Ishikawa (cell line): ENCODE data around the gene ARHGAP21.

Experiments used
- CEBPB ChIP-seq: IDR thresholded peaks from 2 replicates; pipeline ENCODE4 v1.6.1; 2012
- CREB1 ChIP-seq: IDR thresholded peaks from 2 replicates; pipeline ENCODE4 v1.6.1; 2012; ENCODE audit warnings: low read depth
- EGR1 ChIP-seq: IDR thresholded peaks from 2 replicates; pipeline ENCODE4 v1.6.1; 2012
- EP300 ChIP-seq: IDR thresholded peaks from 2 replicates; pipeline ENCODE4 v1.6.1; 2012; ENCODE audit warnings: borderline replicate concordance
- FOXM1 ChIP-seq: IDR thresholded peaks from 2 replicates; pipeline ENCODE4 v1.6.1; 2012; ENCODE audit warnings: low read depth, borderline replicate concordance
- NFIC ChIP-seq: IDR thresholded peaks from 2 replicates; pipeline ENCODE4 v1.6.1; 2012
- RAD21 ChIP-seq: IDR thresholded peaks from 2 replicates; pipeline ENCODE4 v1.6.1; 2012; ENCODE audit warnings: low read depth
- TAF1 ChIP-seq: IDR thresholded peaks from 2 replicates; pipeline ENCODE4 v1.6.1; 2012; ENCODE audit warnings: low read depth, mild to moderate bottlenecking
- TCF12 ChIP-seq: IDR thresholded peaks from 2 replicates; pipeline ENCODE4 v1.6.1; 2012; ENCODE audit warnings: low read depth
- TEAD4 ChIP-seq: IDR thresholded peaks from 2 replicates; pipeline ENCODE4 v1.6.1; 2012
- YY1 ChIP-seq: IDR thresholded peaks from 2 replicates; pipeline ENCODE4 v1.6.1; 2012; ENCODE audit warnings: low read depth
- ZBTB7A ChIP-seq: IDR thresholded peaks from 2 replicates; pipeline ENCODE4 v1.6.1; 2012; ENCODE audit warnings: low read depth
- TF ChIP-seq, protein P1 (sequence below): IDR thresholded peaks from 2 replicates; pipeline ENCODE4 v1.6.1; 2012; ENCODE audit warnings: low read depth, mild to moderate bottlenecking
- TF ChIP-seq, protein P2 (sequence below): IDR thresholded peaks from 2 replicates; pipeline ENCODE4 v1.6.1; 2012
- TF ChIP-seq, protein P3 (sequence below): IDR thresholded peaks from 2 replicates; pipeline ENCODE4 v1.6.1; 2012

The ARHGAP21 gene

DNA sequence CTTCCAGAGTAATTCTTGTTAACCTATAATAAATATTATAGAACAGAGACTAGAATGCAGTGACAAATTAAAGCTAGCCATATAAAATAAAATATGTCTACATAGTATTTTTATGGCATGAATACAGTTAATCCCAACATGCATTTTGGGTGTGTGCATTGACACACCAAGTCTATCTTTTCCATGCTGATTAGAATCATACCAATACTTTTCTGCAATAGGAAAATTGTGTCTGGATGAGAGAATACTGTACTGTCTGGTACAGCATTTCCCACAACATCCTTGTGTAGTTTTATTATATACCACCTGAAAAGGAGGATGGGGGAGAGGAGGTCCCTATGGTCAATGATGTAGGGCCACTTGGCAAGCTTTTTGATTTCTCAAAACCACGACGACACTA is 100.3 kb downstream of the ARHGAP21 start:
- no peak for TF ChIP-seq EP300
- TF ChIP-seq, protein P1, sequence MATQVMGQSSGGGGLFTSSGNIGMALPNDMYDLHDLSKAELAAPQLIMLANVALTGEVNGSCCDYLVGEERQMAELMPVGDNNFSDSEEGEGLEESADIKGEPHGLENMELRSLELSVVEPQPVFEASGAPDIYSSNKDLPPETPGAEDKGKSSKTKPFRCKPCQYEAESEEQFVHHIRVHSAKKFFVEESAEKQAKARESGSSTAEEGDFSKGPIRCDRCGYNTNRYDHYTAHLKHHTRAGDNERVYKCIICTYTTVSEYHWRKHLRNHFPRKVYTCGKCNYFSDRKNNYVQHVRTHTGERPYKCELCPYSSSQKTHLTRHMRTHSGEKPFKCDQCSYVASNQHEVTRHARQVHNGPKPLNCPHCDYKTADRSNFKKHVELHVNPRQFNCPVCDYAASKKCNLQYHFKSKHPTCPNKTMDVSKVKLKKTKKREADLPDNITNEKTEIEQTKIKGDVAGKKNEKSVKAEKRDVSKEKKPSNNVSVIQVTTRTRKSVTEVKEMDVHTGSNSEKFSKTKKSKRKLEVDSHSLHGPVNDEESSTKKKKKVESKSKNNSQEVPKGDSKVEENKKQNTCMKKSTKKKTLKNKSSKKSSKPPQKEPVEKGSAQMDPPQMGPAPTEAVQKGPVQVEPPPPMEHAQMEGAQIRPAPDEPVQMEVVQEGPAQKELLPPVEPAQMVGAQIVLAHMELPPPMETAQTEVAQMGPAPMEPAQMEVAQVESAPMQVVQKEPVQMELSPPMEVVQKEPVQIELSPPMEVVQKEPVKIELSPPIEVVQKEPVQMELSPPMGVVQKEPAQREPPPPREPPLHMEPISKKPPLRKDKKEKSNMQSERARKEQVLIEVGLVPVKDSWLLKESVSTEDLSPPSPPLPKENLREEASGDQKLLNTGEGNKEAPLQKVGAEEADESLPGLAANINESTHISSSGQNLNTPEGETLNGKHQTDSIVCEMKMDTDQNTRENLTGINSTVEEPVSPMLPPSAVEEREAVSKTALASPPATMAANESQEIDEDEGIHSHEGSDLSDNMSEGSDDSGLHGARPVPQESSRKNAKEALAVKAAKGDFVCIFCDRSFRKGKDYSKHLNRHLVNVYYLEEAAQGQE, result no peak
- TF ChIP-seq TAF1, result no peak
- TF ChIP-seq, protein P2, sequence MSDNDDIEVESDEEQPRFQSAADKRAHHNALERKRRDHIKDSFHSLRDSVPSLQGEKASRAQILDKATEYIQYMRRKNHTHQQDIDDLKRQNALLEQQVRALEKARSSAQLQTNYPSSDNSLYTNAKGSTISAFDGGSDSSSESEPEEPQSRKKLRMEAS, result no peak
- no peak for TF ChIP-seq NFIC
- no peak for TF ChIP-seq TCF12
- TF ChIP-seq RAD21, result no peak
- TF ChIP-seq TEAD4, result no peak
- TF ChIP-seq CEBPB, result no peak
- TF ChIP-seq EGR1, result no peak

DNA sequence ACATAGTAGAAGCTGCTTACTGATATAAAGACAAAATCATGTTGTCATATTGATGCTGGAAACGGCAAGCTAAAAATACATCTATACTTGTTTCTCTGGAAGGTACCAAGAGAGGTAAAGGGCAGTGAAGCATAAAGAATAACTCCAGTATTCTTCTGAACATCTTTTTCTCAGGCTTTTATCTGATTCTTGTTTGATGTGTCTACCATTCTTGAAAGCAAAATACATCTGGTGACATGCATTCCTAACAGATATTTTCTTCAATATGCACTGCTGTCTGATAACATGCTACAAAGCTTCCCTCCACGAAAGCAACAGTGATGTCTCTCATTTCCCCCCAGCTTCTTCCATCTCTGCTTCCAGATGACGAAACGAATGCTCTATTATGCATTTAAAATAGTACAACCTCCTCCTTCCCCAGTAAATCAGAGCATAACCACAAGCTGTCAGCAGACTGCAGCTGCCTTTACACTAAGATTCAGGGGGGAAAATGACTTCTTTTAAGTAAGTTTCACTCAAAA is 100.8 kb downstream of the ARHGAP21 start:
- TF ChIP-seq FOXM1 (no peak), TEAD4 (no peak), TCF12 (no peak), EP300 (no peak), RAD21 (no peak), EGR1 (no peak)
- TF ChIP-seq, protein P3, sequence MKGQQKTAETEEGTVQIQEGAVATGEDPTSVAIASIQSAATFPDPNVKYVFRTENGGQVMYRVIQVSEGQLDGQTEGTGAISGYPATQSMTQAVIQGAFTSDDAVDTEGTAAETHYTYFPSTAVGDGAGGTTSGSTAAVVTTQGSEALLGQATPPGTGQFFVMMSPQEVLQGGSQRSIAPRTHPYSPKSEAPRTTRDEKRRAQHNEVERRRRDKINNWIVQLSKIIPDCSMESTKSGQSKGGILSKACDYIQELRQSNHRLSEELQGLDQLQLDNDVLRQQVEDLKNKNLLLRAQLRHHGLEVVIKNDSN, result no peak
- TF ChIP-seq, protein P2, result no peak

DNA sequence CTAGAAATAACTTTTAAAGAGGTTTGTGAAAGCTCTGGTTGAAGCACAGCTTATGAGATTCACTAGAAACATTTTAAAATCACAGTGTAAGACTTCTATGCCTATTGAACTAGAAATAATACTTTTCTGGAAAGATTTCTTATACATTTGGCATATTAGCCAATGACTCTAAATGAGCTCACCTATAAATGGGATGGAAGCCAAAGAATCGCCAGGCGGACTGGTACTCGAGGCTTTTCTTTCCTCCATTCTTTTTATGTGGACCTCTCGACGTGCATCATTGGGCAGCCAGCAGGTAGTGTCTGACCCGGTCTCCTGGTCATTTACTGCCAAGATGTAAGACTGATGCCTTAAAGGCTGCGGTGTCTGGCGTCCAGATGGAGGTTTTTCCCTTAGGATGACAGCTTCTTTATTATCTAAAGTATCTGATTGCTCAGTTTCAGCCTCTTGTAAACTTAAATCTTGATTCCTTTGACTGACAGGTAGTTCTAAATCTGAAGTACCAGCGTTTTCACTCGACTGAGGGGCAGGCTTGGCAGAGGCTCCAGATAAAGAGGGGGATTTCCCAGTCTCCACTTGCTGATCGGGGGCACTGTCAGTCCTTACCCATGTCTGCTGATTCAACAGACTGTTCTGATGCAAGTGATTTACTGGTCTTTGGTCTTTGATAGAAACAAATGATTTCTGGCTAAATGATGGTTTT is 104.2 kb downstream of the ARHGAP21 start:
- peak; percentile 36; the same call in 1 of the 2 replicates for TF ChIP-seq NFIC

DNA sequence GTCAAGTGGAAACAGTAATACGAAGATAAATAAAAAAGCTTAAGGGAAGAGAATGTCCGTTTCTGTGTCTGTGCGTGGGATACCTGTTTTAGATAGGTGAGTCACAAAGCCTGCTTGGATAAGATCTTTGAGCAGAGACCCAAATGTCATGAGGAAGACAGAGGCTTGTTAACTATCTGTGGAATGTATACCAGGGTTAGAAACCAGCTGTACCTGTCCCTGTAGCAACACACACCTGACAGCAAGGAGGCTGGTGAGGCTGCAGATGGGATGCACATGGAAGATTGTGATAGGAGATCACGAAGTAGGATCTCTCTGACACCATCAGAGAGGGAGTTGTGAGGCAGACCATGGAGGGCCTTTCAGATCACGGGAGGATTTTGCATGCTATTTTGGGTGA is 105.3 kb downstream of the ARHGAP21 start:
- TF ChIP-seq FOXM1, result no peak
- TF ChIP-seq CREB1, result no peak
- TF ChIP-seq TEAD4, result no peak
- no peak for TF ChIP-seq TAF1
- no peak for TF ChIP-seq CEBPB
- TF ChIP-seq EGR1, result no peak
- TF ChIP-seq, protein P3, result no peak

DNA sequence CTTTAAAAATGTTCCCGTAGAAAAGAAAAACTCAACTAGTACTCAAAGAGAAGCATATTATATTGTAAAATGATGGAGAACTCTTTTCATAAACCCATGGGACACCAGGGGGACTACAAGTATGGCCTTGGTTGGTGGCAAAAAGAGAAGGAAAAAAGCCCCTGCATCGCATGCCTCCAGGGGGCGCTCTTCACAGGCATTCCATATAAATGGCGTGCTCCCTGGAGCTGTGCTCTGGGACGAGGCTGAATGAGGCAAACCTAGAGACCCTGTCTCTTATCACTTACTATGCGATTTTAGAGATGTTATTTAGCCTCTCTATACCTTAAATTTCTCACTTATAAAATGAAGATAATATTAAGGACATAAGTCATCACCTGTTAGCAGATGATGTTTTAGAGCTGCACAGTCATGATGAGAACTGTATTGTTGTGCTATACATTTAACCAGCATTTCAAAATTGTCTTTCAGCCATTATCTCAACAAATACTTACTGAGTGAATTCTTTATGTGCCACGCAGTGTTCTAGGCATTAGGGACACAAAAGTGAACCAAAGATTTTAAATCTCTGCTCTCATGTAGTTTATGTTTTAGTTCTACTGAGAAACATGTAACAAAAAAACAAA is 105.8 kb downstream of the ARHGAP21 start:
- TF ChIP-seq YY1 (0 out of 2 replicates have a peak, but pooled peaks have one; percentile 45), TEAD4 (peak; percentile 45; the same call in 1 of the 2 replicates), RAD21 (peak; percentile 62), EP300 (no peak)

DNA sequence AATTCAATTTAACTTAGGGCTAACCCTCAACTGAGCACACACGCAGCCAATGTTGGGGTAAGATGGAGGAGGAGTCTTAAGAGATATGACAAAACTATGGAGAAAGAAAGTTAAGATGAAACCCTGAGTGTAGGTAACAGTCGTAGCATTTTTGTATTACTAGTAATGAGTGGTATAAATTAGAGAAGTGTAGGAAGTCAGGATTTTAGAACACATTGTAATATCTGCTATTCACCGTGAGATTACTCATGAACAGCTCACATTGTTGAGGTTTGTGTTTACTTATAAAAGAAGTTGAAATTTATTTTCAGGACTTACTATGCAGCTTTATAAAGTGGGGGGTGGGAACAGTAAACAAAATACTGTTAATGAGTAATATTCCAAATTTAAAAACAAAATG is 107.2 kb downstream of the ARHGAP21 start:
- TF ChIP-seq EGR1, result no peak

DNA sequence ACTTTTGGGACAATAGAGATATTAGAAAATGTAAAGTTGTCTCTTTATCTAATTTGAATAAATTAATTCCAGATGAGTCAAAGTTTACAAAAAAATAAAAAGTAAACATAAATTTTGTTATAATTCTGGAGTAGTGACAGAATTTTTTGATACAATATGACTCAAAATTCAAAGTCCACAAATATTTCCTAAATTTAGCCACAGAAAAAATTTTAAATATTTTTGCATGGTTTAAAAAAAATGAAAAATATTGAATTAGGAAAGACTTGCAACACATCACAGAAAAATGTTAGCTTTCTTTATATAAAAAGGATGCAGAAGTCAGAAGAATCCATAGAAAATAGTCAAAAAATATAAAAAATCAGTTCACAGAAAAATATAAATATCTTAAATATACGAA is 117.7 kb downstream of the ARHGAP21 start:
- TF ChIP-seq CREB1, result no peak
- TF ChIP-seq EGR1, result no peak
- TF ChIP-seq TEAD4, result no peak
- TF ChIP-seq EP300, result no peak
- TF ChIP-seq TAF1, result no peak
- TF ChIP-seq, protein P2, result no peak
- TF ChIP-seq, protein P1, result no peak
- TF ChIP-seq, protein P3, result no peak
- no peak for TF ChIP-seq ZBTB7A
- no peak for TF ChIP-seq RAD21
- TF ChIP-seq NFIC, result no peak
- TF ChIP-seq CEBPB, result no peak
